ENCODE measurements around the gene WHAMM.
A peak's percentile ranks its signal among the peaks of the same experiment; 100 is the strongest.

WHAMM gene

GRCh38 chr15:82849556-82850512 is 40.4 kb downstream of the WHAMM start:
- peak overlapping the region; percentile 45 for H3K4me3 ChIP-seq
- no peak overlapping the region for H3K27ac ChIP-seq
- no peak for DNase-seq (ENCODE audit: low spot score)
- no peak for TF ChIP-seq CTCF (IDR thresholded peaks at IDR 0.05)

- TF ChIP-seq CTCF (IDR thresholded peaks at IDR 0.05) = no peak
- no peak for DNase-seq (ENCODE audit: low spot score)
- Histone ChIP-seq H3K27ac (no peak overlapping the region), H3K4me3 (no peak overlapping the region)
Observed at GRCh38 chr15:82850731-82851130, 41.3 kb downstream of the WHAMM start.

- Histone ChIP-seq H3K27ac (no peak overlapping the region), H3K4me3 (no peak overlapping the region)
- DNase-seq (ENCODE audit: low spot score) = no peak
- TF ChIP-seq CTCF (IDR thresholded peaks at IDR 0.05) = no peak
Observed at GRCh38 chr15:82851306-82851850, 42.0 kb downstream of the WHAMM start.

- no peak overlapping the region for H3K27ac ChIP-seq
- TF ChIP-seq CTCF (IDR thresholded peaks at IDR 0.05) = no peak
- no peak for DNase-seq (ENCODE audit: low spot score)
- no peak overlapping the region for H3K4me3 ChIP-seq
Observed at GRCh38 chr15:82851981-82852511, 42.6 kb downstream of the WHAMM start.

GRCh38 chr15:82852941-82853561 is 43.6 kb downstream of the WHAMM start:
- no peak for TF ChIP-seq CTCF (IDR thresholded peaks at IDR 0.05)
- DNase-seq (ENCODE audit: low spot score) = no peak
- Histone ChIP-seq H3K27ac (no peak overlapping the region), H3K4me3 (no peak overlapping the region)

GRCh38 chr15:82854554-82854953 is 45.1 kb downstream of the WHAMM start:
- Histone ChIP-seq H3K27ac (no peak overlapping the region), H3K4me3 (no peak overlapping the region)
- no peak for TF ChIP-seq CTCF (IDR thresholded peaks at IDR 0.05)
- no peak for DNase-seq (ENCODE audit: low spot score)

Measured in coronary artery (tissue), 2 donors.